ENCODE data around the gene USP17L10.
"Not testable (repeated sequence)": the region's sequence is repeated elsewhere in the genome, so short reads cannot be mapped to it uniquely, and the experiment has no call there.

The USP17L10 gene

DNA sequence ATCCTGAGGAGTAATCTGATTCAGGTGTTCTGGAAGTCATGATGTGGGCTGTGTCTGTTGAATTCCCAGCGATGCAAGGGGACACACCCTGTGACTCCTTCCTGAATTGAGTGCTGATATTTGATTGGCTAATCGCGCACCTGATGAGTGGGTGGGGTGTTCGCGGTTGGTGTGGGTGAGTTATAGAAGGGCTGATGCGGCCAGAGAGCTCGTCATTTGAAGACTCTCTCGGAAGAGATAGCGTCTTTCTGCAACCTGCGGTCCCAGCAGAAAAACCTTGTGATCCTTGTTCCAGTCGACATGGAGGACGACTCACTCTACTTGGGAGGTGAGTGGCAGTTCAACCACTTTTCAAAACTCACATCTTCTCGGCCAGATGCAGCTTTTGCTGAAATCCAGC is at the start of gene USP17L10:
TSS of gene USP17L10 (plus strand) at position 301 of the 400 bp plus-strand sequence. CDS start at position 301, 0 bp downstream.
- not testable (repeated sequence) for DNase-seq

DNA sequence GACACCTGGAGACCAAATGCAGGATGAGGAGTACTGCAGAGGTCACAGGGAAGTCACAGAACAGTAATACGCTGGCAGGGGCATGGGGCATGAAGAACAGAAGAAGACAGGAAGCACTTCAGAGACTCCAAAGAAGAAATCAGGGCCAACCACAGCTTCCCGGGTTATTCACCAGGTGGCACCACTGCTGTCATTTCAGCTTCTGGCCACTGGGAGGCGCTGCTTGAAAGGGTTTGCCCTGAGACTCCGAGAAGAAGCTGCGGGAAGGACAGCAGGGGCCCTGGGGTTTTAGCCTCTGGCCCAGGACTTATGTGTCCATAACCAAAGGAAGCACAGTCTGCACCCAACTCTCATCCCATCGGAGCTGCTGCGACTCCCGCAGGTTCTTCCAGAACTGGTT is 44.5 kb upstream of the USP17L10 start:
- not testable (repeated sequence) for DNase-seq

DNA sequence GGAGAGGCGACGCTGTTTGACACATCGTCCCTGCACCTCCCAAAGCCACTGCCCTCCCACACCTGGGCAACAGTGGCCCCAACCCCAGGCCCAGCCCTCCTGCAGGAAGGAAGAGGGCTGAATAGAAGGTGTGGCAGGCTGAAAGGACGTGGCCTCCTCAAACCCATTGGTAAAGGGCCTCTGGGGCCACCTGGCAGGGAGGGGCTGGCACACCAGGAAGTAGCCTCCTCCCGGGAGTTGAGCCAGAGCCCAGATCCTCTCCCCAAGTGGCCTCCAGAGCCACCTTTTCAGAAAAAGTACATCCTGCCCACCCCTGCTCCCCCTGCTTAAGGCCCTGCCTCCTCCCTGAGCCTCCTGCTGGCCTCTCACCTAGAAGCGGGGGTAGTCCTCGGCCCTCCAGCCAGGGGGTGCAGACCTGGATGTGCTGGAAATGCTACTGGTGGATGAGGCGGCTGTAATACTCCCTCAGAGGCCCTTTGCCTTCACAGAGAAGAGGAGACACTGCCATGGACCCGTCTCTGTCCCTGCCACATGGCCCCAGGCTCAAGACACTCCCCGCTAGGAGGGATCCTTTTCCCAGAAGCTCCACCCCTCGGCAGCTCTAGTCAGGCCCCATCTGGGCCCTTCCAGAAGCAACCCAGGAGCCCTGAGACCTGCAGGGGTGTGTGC is 40.5 kb upstream of the USP17L10 start, which contains the start of gene FAM90A26:
TSS of gene FAM90A26 (plus strand) at position 619 of the 669 bp plus-strand sequence. CDS start 2,764 bp downstream, outside the sequence.
- not testable (repeated sequence) for DNase-seq

DNA sequence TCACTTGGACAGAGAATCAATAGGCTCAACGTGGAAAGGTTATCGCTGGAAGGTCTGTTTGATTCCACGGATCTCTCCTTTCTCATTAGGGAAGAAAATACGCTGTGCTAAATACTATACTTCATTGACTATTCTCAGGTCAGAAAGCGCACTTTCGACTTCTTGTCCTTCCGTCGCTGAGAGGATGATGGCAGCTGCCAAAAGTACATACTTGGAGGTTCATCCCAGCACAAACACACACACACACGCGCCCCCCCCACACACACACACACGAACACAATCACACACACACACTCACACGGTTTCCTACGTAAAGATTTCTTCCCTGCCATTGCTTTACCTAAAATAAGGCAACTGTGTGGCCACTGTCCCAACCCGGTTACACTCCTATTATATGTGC is 4.2 kb downstream of the USP17L10 start:
- not testable (repeated sequence) for DNase-seq

GRCh38 chr4:9215105-9215504 is 4.6 kb downstream of the USP17L10 start, which contains the start of gene USP17L11:
USP17L11 (plus strand) TSS chr4:9215405; CDS start chr4:9215405, 0 bp downstream.
- not testable (repeated sequence) for DNase-seq

DNA sequence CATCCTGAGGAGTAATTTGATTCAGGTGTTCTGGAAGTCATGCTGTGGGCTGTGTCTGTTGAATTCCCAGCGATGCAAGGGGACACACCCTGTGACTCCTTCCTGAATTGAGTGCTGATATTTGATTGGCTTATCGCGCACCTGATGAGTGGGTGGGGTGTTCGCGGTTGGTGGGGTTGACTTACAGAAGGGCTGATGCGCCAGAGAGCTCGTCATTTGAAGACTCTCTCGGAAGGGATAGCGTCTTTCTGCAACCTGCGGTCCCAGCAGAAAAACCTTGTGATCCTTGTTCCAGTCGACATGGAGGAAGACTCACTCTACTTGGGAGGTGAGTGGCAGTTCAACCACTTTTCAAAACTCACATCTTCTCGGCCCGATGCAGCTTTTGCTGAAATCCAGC is 9.4 kb downstream of the USP17L10 start, which contains the start of gene USP17L12:
TSS of gene USP17L12 (plus strand) at position 301 of the 400 bp plus-strand sequence. CDS start at position 301, 0 bp downstream.
- DNase-seq, result not testable (repeated sequence)

GRCh38 chr4:9224596-9224995 is 14.1 kb downstream of the USP17L10 start, which contains the start of gene USP17L13:
USP17L13 (plus strand) TSS chr4:9224896; CDS start chr4:9224896, 0 bp downstream.
- not testable (repeated sequence) for DNase-seq

DNA sequence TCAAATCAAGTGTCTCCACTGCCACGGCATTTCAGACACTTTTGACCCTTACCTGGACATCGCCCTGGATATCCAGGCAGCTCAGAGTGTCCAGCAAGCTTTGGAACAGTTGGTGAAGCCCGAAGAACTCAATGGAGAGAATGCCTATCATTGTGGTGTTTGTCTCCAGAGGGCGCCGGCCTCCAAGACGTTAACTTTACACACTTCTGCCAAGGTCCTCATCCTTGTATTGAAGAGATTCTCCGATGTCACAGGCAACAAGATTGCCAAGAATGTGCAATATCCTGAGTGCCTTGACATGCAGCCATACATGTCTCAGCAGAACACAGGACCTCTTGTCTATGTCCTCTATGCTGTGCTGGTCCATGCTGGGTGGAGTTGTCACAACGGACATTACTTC is 19.8 kb downstream of the USP17L10 start:
- DNase-seq, result not testable (repeated sequence)

- DNase-seq, result not testable (repeated sequence)
Measured at GRCh38 chr4:9234085-9234484, 23.6 kb downstream of the USP17L10 start, which contains the start of gene USP17L15. USP17L15 (plus strand) TSS chr4:9234385; CDS start chr4:9234385, 0 bp downstream.

DNA sequence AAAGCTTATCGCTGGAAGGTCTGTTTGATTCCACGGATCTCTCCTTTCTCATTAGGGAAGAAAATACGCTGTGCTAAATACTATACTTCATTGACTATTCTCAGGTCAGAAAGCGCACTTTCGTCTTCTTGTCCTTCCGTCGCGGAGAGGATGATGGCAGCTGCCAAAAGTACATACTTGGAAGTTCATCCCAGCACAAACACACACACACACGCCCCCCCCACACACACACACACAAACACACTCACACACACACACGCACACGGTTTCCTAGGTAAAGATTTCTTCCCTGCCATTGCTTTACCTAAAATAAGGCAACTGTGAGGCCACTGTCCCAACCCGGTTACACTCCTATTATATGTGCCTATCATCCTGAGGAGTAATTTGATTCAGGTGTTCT is 28.0 kb downstream of the USP17L10 start:
- not testable (repeated sequence) for DNase-seq

DNA sequence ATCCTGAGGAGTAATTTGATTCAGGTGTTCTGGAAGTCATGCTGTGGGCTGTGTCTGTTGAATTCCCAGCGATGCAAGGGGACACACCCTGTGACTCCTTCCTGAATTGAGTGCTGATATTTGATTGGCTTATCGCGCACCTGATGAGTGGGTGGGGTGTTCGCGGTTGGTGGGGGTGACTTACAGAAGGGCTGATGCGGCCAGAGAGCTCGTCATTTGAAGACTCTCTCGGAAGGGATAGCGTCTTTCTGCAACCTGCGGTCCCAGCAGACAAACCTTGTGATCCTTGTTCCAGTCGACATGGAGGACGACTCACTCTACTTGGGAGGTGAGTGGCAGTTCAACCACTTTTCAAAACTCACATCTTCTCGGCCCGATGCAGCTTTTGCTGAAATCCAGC is 33.1 kb downstream of the USP17L10 start, which contains the start of gene USP17L17:
TSS of gene USP17L17 (plus strand) at position 301 of the 400 bp plus-strand sequence. CDS start at position 301, 0 bp downstream.
- not testable (repeated sequence) for DNase-seq

GRCh38 chr4:9247953-9248680 is 37.7 kb downstream of the USP17L10 start, which contains the start of gene USP17L18:
USP17L18 (plus strand) TSS chr4:9248630; CDS start chr4:9248630, 0 bp downstream.
- not testable (repeated sequence) for DNase-seq

DNA sequence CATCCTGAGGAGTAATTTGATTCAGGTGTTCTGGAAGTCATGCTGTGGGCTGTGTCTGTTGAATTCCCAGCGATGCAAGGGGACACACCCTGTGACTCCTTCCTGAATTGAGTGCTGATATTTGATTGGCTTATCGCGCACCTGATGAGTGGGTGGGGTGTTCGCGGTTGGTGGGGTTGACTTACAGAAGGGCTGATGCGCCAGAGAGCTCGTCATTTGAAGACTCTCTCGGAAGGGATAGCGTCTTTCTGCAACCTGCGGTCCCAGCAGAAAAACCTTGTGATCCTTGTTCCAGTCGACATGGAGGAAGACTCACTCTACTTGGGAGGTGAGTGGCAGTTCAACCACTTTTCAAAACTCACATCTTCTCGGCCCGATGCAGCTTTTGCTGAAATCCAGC is 42.6 kb downstream of the USP17L10 start, which contains the start of gene USP17L19:
TSS of gene USP17L19 (plus strand) at position 301 of the 400 bp plus-strand sequence. CDS start at position 301, 0 bp downstream.
- not testable (repeated sequence) for DNase-seq

DNA sequence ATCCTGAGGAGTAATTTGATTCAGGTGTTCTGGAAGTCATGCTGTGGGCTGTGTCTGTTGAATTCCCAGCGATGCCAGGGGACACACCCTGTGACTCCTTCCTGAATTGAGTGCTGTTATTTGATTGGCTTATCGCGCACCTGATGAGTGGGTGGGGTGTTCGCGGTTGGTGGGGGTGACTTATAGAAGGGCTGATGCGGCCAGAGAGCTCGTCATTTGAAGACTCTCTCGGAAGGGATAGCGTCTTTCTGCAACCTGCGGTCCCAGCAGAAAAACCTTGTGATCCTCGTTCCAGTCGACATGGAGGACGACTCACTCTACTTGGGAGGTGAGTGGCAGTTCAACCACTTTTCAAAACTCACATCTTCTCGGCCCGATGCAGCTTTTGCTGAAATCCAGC is 47.4 kb downstream of the USP17L10 start, which contains the start of gene USP17L20:
TSS of gene USP17L20 (plus strand) at position 301 of the 400 bp plus-strand sequence. CDS start at position 301, 0 bp downstream.
- DNase-seq, result not testable (repeated sequence)
